Measurements from ENCODE around the gene TTL.
"Not testable (repeated sequence)": the region's sequence is repeated elsewhere in the genome, so short reads cannot be mapped to it uniquely, and the experiment has no call there.

The TTL gene

DNA sequence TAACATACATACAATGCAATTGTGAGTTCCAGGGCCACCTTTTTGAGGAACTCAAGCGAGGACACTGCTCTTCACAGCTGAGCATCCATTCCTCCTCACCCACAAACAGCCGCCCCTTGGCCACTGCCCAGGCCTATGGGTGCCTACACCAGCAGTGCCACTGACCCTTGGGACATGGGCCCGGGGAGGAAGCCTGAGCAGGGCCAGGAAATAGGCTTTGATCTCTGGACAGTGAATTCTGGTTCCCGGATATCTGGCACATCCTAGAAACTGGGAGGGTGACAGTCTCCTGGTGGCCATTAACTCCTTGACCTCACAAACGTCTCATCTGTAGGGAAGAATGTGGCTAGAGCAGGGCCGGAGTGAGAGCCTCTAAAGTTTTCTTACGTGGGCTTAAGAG lies 5.5 kb upstream of the TTL start:
- no peak for DNase-seq

DNA sequence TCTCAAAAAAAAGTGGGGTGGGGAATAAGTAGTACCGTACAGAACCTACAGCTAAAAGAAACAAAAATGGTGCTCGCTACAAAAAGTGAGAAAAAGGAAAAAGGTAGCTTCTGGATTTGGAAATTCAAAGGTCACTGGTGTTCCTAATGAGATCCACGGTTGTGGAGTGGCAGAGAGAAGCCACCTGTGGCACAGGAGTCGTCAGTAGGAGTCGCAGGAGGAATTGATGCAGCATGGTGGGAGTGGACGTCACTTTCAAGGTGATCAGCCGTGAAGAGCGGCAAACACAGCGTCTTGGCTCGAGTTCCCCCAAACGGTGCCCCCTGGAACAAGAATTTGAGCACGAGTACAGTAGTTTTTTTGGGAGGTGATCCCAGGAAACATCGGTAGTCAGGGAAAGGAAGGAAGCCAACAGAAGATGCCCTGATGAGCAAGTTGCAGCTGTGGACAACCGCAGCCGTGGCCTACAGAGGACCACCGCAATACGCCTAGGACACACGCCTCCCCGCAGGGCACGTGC lies 1.4 kb upstream of the TTL start:
- DNase-seq = no peak

GRCh38 chr2:112481050-112481527 lies 867 bp upstream of the TTL start:
- peak; percentile 77 for DNase-seq

DNA sequence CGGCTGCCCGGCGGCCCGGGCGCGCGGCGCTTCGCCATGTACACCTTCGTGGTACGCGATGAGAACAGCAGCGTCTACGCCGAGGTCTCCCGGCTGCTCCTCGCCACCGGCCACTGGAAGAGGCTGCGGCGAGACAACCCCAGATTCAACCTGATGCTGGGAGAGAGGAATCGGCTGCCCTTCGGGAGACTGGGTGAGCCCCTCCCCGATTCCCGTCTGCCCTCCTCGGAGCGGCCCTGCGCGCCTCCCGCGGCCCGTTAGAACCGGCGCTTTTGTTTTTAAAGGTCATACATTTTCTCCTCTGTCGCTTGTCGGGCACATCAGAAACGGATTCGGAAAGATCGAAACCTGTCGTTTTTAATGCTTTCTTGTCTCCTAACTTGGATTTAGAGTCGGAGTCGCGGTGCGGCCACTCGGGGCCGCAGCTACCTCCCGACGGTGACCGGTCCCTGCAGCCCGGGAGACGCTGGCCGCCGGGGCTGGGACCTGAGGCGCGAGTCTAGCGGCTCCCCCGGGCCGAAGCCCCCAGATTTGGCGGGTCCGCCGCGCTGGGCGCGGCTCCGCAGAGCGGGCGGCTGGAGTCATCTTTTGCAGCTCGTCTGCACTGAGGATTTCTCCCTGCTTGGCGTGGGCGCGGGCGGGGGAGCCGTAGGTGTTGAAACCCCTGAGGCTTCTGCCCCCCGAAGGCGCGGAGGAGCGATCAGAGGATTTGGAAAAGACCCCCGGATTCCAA lies 519 bp downstream of the TTL start:
- DNase-seq = peak; percentile 48

DNA sequence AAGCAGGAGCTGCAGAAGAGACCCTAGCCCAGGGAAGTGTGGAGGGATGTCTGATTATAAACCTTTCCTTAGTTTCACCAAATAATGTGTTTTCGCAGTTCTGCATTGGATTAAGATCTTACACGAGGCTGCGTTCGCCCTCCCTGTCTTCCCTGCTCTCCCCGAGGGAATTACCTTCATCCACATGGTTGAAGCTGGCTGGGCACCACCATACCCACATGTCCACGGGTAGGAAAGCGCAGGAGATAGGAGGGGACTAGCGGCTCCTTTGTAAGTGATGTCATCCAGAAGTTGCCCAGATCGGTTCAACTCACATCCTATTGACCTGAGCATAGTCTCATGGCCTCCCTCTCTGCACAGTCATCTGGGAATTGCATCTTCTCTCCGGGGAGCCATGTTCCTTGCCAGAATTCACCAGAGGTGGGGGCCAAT lies 1.1 kb downstream of the TTL start:
- peak; percentile 61 for DNase-seq

GRCh38 chr2:112483831-112484230 lies 1.9 kb downstream of the TTL start:
- no peak for DNase-seq

DNA sequence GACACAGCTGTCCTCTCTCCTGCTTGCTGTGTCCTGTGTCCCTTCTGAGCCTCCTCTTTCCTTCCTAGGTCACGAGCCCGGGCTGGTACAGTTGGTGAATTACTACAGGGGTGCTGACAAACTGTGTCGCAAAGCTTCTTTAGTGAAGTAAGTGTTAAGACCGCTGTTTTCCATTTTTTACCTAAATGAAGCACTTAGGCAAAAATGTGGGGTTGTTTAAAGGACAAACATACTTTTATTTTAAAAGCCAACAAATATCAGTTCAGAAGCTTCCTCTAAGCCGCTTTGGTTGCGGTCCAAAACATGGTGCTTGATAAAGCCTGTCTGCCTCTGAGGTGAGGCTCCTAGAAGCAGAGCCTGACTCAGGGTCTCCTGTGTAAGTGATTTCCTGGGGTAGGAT lies 3.9 kb downstream of the TTL start:
- no peak for DNase-seq

DNA sequence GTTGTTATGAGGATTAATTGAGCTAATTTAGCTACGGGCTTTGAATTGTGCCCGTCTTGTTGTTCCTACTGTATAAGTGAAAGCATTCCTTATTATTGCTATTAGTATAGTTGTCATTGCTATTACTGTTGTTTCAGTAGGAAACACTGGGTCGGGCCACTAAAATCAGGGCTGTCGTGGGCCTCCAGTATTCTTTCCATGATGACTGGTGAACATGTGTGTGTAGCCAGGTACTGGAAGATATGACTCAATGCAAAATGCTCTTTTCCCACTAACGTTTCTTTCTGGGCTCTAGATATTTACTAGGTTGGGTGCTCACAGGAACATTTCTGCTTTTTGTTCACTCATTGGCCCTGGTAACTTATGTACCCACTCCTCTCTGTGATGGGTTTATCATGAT lies 4.9 kb downstream of the TTL start:
- no peak for DNase-seq

- no peak for DNase-seq
Measured at GRCh38 chr2:112487444-112487961, 5.5 kb downstream of the TTL start.

DNA sequence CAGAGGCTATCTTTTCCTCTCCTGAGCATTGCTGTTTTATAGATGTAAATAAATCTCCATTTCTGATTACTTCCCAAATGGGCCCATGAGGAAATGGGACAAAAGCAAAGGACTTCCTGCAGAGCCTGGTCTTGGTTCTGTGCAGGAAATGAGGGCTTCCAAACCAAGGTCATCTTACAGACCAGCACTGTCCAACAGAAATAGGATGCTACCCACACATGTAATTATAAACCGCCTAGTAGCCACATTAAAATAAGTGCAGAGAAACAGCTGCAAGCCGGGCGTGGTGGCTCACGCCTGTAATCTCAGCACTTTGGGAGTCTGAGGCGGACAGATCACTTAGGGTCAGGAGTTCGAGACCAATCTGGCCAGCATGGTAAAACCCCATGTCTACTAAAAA lies 6.2 kb downstream of the TTL start:
- DNase-seq = no peak

DNA sequence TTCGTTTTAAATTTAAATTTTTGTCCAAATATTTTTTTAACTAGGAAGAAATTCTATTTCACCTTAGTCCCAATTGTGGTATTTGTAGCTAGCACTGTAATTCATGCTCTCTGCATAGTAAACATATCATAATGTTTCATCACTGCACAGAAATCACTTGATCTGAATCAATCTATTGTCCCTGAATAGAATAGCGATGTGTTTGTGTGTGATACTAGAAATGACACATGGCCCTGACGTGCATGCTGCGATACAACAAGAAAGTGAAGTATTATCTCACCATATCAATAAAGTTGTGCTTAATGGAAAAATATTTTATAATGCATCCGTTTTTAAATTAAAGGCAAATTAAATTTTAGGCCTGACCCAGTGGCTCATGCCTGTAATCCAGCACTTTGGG lies 10.0 kb downstream of the TTL start:
- DNase-seq = no peak

GRCh38 chr2:112493048-112493447 lies 11.1 kb downstream of the TTL start:
- no peak for DNase-seq

- DNase-seq = no peak
Measured at GRCh38 chr2:112493858-112494648, 12.1 kb downstream of the TTL start.

DNA sequence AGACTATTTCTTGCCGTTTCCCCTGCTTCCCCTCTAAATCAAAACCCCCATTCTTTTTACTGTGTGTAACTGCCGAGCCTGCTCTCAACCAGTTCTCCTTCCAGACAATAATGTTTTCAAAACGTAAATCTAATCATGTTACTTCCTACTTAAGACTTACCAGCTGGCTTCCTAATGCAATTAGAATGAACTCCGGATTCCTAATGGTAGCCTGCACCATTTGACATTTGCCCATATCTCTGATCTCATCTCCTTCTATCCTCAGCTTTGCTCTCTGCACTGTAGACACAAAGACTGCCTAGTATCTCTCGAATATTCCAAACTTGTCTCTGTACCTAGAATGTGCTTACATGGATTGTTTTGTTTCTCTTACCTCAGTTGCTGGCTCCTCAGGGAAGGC lies 12.9 kb downstream of the TTL start:
- no peak for DNase-seq

DNA sequence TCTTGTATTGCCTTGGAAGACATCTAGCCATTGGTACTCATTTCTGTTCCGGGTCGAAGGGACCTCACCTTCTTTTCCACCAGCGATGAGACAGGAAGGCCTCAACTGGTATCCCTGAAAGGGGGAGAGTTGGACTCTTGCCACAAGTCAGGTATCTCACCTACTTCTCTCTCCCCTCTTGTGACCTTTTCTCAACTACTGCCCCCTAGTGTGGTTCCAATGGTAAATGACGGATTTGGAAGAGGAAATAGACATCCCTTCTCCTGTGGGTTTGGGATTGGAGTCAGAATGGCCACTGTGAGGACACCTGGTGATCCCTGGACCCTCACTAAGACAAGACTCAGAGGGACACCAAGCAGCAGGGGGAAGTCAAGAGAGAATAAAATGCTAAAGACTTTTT lies 13.9 kb downstream of the TTL start:
- DNase-seq = not testable (repeated sequence)

DNA sequence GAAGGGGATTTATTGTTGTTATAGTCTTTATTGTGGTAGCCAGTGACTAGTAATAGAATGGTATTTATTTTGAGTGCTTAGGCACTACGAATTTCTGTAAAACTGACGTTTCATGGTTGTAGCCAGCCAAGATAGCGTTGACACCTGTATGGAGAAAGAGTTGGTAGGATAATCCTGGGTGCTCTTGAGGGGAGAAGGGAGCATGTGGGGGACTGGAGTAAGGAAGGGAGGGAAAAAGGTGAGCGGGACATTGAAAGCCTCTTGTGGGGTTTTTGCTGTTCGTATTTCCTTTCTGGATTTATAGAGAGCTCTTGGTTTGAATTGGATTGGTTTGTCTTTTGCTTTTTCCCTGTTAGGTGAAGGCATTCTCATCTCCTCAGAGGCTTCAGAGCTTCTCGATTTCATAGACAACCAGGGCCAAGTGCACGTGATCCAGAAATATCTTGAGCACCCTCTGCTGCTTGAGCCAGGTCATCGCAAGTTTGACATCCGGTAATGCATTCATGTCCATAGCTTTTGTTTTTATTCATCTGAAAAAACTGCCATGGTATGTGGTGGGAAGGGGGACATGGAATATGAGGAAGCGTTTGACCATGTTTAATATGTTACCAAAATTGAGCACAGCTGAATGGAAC lies 19.0 kb downstream of the TTL start:
- not testable (repeated sequence) for DNase-seq

DNA sequence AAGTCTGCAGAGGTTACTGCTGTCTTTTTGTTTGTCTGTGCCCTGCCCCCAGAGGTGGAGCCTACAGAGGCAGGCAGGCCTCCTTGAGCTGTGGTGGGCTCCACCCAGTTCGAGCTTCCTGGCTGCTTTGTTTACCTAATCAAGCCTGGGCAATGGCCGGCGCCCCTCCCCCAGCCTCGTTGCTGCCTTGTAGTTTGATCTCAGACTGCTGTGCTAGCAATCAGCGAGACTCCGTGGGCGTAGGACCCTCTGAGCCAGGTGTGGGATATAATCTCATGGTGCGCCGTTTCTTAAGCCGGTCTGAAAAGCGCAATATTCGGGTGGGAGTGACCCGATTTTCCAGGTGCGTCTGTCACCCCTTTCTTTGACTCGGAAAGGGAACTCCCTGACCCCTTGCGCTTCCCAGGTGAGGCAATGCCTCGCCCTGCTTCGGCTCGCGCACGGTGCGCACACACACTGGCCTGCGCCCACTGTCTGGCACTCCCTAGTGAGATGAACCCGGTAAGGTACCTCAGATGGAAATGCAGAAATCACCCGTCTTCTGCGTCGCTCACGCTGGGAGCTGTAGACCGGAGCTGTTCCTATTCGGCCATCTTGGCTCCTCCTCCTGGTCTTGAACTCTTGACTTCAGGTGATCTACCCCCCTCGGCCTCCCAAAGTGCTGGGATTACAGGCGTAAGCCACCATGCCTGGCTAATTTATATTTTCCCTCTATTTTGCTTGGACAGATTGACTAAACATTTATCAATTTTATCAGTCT lies 27.5 kb downstream of the TTL start:
- not testable (repeated sequence) for DNase-seq

DNA sequence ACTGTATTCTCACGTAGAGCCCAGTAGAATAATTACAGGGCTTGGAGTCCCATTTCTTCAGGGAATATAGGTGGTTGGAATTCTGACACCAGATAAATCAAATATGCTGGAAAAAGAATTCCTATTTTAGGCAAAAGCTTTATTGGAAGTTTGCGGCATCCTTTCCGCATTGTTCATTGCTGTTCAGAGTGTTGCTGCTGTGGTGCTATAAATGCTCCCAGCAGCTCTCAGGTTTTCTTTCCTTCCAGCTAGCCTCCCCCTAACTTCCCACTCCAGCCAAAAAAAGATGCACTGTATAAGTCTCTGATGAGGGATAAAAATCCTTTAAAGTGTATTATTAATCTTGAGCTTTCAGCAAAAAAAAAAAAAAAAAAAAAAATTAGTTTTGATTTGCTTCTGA lies 34.8 kb downstream of the TTL start:
- no peak for DNase-seq

DNA sequence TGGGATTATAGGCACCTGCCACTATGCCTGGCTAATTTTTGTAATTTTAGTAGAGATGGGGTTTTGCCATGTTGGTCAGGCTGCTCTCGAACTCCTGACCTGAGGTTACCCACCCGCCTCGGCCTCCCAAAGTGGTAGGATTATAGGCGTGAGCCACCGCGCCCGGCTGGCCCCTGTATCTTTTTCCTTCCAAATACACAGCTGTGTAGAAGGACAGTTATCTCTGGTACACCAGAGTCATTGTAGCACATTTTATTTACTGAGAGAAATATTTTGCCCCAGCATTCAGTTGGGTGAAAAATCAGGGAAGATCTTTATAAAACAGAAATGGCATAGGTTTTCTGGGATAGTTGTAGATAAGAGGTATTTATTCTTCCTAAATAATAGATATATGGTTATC lies 36.9 kb downstream of the TTL start:
- no peak for DNase-seq

GRCh38 chr2:112519506-112519905 lies 37.5 kb downstream of the TTL start:
- no peak for DNase-seq

- no peak for DNase-seq
Measured at GRCh38 chr2:112520234-112520783, 38.4 kb downstream of the TTL start.

GRCh38 chr2:112523291-112523777 lies 41.4 kb downstream of the TTL start:
- no peak for DNase-seq

Measured in kidney glomerular epithelial cell (primary cell).